HG03469 (cell line): Measurements from ENCODE around the gene GORASP1.

Source experiments
- ATAC-seq: cut with Tn5 transposase; IDR thresholded peaks from one replicate; pipeline ENCODE4 v1.9.1; 2021; ENCODE audit warnings: mild to moderate bottlenecking, moderate library complexity, moderate number of reproducible peaks; ENCODE audit not compliant: unreplicated experiment

Gene GORASP1

GRCh38 chr3:39107388-39108199 lies at the start of gene GORASP1, which contains the start of gene TTC21A:
Gene GORASP1 (minus strand): TSS chr3:39107627. CDS start chr3:39107541, 86 bp downstream.
Gene TTC21A (plus strand): TSS chr3:39107680. CDS start chr3:39107838, 158 bp downstream.
- no peak for ATAC-seq

DNA sequence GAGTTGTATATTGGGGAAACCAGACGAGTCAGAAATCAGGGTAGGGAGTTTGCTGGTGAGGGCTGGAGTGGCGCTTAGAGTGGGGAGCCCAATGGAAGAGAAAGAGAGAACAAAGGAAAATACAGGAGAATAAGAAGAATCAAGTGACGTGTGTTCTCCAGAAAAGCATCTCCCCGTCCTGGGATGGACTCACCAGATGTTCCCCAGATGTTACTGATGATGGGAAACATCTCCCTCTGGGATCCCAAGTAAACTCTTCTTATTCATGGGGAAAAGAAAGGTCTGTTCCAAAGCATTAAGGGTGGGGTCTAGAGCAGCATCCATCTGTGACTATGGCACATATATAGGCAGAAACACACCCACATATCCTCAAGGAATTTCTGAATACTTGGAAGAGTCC lies 49.0 kb upstream of the GORASP1 start:
- no peak for ATAC-seq

- no peak for ATAC-seq
Observed at GRCh38 chr3:39154280-39155021, 47.0 kb upstream of the GORASP1 start.

GRCh38 chr3:39153977-39154279 lies 46.5 kb upstream of the GORASP1 start:
- no peak for ATAC-seq

DNA sequence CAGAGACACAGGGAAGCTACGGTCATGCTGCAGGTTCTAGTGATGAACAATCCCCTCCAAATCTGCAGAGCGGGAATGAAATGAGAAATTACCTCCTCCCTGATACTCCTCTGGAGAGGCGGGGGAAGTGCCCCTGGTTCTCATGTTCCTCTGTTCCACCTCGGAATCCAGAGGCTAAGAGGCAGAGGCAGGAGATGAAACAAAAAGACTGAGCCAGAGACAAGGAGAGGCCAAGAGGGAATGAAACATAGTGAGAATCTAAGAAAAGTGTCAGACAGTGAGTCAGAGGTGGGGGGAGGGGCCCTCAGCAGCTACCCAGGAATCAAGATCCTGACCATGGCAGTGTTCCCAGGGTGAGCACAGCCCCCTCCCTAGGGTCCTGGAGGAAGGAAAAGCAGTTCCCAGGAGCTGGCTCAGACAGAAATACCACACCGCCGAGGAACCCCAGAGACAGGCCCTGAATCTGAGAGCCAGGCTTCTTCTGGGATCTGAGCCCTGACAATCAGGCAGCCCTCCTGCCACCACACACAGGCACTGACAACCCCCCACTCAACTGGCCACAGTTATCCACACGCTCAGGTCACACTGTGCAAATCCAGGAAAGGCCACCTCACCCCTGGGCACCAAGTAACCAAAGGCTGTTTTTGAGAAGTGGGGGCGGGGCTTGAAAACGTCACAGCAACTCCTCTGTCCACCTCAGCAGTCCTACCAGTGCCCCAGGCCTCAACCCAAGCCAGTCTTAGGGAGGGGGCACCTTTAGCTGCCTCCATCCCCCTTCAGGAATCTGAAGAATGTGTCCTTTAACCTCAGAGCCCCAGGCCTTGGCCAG lies 43.6 kb upstream of the GORASP1 start:
- ATAC-seq = no peak

- no peak for ATAC-seq
Observed at GRCh38 chr3:39150148-39150802, 42.8 kb upstream of the GORASP1 start.

GRCh38 chr3:39149498-39150147 lies 42.2 kb upstream of the GORASP1 start:
- ATAC-seq = no peak

- no peak for ATAC-seq
Observed at GRCh38 chr3:39149059-39149455, 41.6 kb upstream of the GORASP1 start.

DNA sequence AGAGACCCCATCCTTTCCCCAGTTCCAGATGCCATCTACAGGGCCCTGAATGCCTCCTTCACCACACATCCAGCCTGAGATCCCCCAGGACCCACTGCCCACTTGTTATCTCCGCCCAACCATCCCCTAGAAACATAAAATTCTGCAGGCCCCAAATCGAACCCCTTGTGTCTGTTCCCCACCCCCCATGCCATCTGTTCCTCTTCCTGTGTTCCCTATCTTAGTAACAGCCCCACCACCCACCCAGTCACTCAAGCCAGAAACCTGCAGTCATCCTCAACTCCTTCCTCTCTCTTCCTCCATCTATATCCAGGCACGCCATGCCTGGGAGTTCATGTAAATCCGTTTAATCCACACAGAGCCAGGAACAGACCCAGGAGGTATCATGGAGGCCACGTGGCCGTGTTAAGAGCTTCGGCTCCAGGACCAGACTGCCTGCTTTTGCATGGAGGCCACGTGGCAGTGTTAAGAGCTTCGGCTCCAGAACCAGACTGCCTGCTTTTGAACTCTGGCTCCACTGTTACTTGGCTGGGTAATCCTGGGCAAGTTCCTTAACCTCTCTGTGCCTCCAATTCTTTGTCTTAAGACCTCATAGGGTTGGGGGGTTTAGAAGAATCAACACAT lies 41.1 kb upstream of the GORASP1 start:
- no peak for ATAC-seq

DNA sequence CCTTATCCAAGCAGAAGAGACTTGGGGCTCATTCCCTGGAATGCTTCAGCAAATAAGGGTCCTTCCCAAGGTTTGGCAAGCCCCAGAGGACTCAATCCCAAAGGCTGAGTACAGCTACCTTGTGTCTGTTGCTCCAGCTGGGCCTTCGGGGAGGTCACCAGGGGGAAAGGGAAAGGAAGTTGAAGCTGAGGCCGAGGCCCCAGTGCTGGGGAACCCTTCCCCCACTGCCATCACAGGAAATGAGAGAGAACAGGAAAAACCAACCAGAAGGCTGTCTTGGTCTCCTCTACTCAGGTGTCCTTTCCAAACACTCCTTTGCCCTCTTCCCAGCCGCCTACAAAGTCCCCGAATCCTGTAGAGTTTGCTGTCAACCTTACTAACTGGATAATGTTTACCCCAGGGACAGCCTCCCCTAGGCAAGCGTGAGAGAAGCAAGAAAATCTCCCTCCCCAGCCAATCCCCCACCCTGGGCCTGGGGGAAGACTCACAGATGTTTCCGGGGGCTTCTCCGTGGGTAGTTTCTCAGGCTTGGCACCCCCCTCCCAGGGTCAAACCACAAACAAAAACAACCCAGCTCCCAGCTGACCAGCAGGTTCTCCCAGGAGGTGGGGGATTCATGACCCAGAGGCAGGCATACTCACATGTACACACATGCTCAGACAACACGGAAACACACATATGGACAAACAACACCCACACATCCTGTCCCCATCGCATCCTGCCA lies 40.4 kb upstream of the GORASP1 start:
- no peak for ATAC-seq

DNA sequence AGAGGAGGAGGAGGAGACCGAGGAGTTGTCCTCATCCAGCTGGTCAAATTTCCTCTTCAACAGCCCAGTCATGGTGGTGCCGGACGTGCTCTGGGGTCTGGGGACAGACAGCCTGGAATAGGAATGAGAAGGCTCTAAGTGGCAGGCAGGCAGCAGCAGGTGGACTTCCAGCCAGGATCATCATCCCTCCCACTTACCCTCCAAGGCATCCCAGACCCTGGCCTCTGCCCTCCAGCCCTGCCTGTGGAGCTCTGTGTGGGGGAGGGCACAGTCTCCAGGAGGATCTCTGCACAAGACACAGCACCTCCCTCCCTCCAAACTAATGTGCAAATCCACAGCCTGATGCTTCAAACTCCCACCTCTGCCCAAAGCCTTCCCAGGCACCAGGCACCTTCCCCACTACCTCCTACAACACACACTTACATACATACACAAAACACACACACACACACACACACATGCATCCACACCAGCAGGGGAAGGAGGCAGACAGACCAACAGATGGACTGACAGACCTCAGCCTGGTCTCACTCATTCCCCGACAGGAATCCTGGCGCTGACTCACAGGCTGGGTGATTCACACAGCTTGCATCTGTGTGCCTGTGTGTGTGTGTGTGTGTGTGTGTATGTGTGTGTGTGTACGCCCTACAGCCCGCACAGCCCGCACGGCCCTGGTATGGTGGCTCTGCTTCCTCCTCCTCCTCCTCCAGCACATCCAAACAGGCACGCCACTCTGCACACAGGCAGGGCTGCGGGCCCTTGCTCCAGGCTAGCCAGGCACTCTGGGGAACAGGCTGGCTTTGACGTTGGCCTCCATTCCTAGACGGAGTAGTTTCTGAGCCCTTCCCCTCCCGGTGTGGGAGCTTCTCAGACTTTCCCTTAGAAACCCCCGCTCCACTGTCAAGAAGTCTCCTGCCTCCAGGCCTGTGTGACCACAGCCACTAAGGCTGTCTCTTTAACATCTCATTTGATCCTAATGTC lies 39.5 kb upstream of the GORASP1 start:
- ATAC-seq = no peak

DNA sequence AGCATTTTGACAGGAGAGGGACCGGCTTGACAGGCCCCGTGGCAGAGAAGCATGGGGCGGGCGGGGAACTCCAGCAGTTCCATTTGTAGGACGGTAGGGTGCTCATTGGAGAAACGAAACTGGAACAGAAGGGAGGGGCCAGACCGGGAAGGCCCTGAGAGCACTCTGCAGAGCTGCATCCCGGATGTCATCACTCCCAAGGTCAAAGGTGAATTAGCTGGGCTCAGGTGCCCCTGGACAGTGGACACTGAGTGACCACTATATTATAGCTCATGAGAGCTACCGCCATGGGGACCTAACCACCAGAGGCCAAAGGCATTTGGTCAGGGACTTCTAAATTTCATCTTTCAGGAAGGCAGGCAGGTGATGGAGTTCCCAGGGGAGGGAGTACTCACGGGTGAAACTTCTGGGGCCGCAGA lies 38.7 kb upstream of the GORASP1 start:
- no peak for ATAC-seq

DNA sequence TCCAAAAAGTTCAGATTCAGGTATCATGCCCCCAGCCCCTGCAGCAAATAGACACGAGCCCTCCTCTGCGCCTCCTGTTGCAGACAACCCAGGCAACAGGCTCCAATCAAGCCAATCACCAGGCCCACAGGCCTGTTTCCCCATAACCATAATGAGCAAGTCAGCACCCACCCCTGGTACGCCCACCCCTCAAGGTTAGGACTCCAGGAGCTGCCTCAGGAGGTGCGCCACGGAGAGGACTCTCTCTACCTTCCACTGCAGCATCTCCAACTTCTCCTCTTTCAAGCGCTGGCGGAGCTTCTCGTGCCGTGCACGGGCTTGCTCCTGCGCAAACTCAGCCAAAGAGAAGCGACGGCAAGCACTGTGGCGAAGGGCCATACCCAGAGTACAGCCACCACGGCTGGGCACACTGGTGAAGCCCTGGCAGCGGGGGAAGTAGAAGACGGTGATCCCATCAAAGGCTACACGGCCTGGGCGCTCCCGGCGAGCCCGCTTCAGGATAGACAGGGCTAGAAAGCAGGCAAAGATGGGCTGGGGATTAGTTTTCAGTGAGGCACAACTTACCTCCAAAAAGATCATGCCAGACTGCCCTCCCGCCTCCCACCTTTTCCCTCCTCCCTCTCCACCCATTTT lies 37.4 kb upstream of the GORASP1 start:
- ATAC-seq = no peak

- no peak for ATAC-seq
Observed at GRCh38 chr3:39144095-39144747, 36.8 kb upstream of the GORASP1 start.

DNA sequence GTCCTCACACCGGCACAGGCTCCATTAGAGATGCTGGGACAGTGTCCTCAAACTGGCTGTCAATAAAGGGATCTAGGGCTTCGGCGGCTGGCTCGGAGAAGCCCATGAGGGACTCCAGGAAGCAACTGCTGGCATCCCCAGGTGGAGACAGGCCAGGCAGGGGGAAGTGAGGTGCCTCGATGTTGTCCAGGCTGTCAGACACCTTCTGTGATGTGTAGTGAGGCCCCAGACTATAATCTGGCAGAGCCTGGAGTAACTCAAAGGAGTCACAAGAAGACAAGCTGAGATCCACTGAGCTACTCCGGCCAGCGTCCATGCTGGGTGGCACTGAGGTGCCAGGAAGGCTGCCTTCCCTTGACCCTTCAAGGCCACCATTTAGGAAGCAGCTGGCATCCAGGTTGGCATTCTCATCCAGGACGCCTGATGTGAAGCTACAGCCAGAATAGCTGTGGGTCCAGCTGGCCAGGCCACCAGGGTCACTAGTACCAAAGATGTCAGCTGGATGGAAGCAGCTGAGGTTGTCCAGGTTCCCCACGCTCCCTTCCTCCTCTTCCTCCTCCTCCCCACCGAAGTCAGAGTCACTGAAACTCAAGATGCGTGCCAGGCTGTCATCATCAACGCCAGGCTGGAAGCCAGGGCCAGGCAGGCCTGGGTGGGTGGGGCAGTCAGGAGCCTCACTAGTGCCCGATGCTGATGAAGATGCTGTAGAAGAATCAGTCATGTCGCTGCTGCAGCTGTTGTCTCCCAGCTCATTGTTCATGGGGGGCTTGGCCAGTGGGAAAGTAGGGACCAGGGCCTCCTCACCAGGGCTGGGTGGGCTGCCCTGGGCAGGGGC lies 35.8 kb upstream of the GORASP1 start:
- no peak for ATAC-seq

DNA sequence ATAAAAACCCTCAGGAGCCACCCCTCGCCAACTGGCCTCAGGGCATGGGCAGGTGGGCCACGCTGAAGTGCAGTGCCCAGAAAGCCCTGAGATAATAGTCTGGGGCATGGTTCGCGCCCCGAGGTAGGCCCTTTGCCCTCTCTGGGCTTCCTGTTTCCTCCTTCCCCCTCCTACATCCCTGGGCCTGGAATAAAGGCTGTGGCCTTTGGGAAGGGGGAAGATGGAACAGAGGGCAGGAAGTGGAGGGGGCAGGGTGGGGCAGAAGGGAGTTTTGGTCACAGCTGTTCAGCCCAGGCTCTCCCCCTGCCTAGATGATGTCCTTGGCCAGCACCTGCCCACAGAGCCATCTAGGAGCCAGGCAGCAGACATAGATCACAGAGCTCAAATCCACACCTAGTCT lies 34.6 kb upstream of the GORASP1 start:
- no peak for ATAC-seq
